GM19455 (cell line): Measurements from ENCODE around the gene ABCD1.

ENCODE experiments used
- ATAC-seq: cut with Tn5 transposase; IDR thresholded peaks from one replicate; pipeline ENCODE4 v1.9.1; 2021; ENCODE audit not compliant: unreplicated experiment

ABCD1 gene

DNA sequence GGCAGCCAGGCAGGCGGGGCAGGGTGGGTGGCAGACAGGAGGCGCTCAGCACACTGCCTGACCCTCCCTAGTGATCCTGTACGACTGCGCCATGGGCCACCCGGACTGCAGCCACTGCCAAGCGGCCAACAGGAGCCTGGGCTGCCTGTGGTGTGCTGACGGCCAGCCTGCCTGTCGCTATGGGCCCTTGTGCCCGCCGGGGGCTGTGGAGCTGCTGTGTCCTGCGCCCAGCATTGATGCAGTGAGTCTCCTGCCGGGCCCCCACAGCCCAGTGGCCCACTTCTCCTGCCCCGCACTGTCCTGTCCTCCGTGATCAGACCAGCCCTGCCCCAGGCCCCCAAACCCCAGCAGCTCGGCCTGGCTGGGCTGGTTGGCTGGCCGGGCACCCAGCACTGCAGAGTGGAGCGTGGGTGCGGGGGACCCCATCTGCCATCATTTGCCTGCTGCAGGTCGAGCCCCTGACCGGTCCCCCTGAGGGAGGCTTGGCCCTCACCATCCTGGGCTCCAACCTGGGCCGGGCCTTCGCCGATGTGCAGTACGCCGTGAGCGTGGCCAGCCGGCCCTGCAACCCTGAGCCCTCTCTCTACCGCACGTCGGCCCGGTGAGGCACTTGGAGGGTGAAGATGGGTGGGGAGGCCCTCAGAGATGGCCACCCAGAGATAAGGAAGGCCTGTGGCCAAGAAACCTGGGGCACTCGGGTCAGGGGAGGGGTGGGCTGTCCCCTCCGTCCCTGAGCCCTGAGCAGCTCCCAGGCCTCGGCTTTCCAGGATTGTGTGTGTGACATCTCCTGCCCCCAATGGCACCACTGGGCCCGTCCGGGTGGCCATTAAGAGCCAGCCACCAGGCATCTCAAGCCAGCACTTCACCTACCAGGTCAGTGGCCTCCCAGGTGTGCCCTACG is 47.0 kb downstream of the ABCD1 start:
- no peak for ATAC-seq

GRCh38 chrX:153772316-153773217 is 47.9 kb downstream of the ABCD1 start:
- no peak for ATAC-seq

- ATAC-seq = no peak
These were observed 48.6 kb downstream of the ABCD1 start for GRCh38 chrX:153773218-153773611.

- no peak for ATAC-seq
These were observed 49.3 kb downstream of the ABCD1 start for GRCh38 chrX:153773741-153774575.

DNA sequence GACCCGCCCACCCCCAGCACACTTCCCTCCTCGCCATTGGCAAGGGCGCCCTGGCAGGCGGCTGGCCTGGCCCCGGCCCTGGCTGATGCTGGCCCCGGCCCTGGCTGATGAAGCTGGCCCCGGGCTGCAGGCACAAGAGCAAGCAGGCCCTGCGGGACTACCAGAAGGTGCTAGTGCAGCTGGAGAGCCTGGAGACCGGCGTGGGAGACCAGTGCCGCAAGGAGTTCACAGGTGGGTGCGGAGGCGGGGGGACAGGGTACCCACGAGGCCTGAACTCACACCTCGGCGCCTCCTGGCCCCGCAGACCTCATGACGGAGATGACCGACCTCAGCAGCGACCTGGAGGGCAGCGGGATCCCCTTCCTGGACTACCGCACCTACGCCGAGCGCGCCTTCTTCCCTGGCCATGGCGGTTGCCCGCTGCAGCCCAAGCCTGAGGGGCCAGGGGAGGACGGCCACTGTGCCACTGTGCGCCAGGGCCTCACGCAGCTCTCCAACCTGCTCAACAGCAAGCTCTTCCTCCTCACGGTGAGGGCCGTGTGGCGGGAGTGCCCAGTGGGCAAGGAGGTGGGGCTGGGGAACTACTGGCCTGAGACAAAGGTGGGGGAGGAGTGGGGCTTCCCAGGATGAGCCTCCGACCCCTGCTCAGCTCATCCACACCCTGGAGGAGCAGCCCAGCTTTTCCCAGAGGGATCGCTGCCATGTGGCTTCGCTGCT is 50.1 kb downstream of the ABCD1 start:
- no peak for ATAC-seq

GRCh38 chrX:153775293-153776119 is 50.9 kb downstream of the ABCD1 start:
- ATAC-seq = no peak

GRCh38 chrX:153776120-153776599 is 51.5 kb downstream of the ABCD1 start:
- ATAC-seq = no peak

DNA sequence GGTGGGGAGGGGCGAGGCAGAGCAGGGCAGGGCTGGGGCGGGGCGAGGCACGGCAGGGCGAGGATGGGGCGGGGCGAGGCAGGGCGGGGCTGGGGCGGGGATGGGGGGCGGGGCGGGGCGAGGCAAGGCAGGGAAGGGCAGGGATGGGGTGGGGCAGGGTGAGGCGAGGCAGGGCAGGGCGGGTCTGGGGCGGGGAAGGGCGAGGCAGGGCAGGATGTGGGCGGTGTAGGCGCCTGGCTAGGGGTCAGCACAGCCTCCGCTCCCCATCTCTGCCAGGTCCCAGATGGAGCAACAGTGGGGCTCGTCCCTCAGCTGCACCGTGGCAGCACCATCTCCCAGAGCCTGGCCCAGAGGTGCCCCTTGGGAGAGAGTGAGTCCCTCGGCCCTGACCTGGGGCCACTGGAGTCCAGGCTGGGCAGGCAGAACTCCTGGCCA is 52.0 kb downstream of the ABCD1 start:
- no peak for ATAC-seq

- ATAC-seq = no peak
These were observed 52.8 kb downstream of the ABCD1 start for GRCh38 chrX:153777261-153778090.

- no peak for ATAC-seq
These were observed 53.5 kb downstream of the ABCD1 start for GRCh38 chrX:153778181-153778580.

DNA sequence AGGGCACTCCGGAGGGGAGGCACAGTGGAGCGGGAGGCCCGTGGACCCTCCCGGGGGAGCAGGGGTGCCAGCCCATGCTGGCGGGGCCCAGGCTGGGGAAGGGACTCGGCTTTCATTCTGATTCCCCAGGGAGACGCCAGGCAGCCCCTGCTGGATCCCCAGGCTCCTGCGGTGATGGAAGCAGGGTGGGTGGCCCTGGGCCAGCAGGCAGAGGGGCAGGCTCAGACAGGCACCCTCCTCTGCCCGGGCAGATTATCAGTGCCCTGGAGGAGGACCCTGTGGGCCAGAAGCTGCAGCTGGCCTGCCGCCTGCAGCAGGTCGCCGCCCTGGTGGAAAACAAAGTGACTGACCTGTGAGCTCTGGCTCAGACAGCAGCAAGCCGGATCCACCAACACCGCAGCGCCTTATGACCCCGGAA is 54.0 kb downstream of the ABCD1 start:
- ATAC-seq = no peak

DNA sequence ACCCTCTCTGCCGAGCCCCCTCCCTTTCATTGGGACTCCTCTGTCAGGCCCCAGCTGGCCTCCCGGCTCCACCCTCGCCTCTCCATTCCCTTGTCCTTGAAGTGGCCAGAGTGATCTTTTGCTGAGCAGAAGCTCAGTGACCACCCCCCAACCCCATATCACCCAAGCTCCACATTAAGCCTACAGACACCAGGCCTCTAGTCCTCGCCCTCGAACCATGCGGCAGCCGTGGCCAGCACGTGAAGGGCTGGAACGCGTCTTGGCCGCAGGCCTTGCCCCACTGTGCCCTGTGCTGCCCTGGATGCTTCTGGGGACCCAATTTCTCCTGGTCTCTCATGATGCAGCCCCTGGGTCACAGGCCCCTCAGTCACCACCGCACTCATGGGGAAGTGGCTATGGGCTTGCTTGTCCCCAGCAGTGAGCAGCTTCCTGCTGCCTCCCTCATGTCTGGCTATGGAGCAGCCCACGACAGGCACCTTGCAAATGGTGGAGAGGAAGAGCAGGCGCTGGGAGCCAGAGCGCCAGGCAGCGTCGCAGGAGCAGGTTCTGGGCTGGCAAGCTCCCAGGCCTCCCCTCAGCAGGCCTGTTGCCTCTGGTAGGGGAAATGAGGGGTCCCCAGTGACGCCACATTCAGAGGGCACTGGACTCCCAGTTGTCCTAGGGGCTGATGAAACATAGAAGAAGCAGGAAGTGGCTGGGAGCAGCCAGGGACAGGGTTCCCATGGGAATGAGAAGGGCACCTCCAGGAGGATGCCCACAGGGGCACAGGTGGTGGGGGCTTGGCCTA is 55.4 kb downstream of the ABCD1 start:
- ATAC-seq = no peak

- no peak for ATAC-seq
These were observed 56.2 kb downstream of the ABCD1 start, which contains the start of gene SRPK3 for GRCh38 chrX:153780678-153781427. TSS of gene SRPK3 (plus strand) at chrX:153781041. CDS start at chrX:153781087, 46 bp downstream.

DNA sequence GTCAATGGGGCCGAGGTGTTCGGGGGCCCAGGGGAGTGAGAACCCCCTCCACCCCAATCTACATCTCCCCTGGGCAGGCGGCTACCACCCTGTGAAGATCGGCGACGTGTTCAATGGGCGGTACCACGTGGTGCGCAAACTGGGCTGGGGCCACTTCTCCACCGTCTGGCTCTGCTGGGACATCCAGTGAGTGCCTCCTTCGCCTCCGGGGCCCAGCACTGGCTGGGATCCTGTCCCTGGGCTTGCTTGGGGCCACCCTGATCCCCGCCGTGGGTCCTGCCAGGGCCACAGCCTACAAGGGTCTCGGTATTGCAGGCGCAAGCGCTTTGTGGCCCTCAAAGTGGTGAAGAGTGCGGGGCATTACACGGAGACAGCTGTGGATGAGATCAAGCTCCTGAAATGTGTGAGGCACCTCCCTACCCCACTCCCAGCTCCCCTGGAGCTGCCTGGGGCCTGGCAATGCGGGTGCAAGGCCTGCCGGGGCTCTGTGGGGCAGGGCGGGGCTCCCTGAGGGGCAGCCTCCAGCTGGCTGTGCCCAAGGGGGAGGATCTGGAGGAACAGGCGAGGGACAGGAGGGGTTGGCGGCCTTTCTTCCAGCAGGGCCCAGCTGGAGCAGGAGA is 56.9 kb downstream of the ABCD1 start:
- no peak for ATAC-seq

DNA sequence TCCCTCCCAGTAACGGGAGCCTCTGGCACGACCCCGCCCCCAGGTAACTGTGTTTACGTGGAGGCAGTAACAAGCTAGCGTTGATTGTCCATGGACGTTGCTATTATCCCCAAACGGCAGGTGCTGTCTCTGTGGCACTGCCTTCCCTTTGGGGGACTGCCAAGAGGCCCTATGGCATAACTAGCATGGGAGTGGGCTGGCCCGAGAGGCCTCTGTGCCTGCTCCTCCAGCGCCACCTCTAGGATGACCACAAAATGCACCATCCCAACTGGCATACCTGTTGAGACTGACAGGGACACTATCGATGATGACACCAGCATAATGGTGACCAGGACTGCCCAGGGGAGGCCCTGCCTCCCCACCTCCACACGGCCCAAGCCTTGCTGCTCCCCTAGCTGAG is 57.7 kb downstream of the ABCD1 start:
- no peak for ATAC-seq

GRCh38 chrX:153782871-153783270 is 58.2 kb downstream of the ABCD1 start:
- ATAC-seq = no peak
